Neural cell (in vitro differentiated cells): Measurements from ENCODE around the gene DOCK7. TPM values are rescaled to one million over a fixed set of nuclear protein-coding genes. Genes with fewer than 3 reads are reported as not detected.
"Not testable (repeated sequence)": the region's sequence is repeated elsewhere in the genome, so short reads cannot be mapped to it uniquely, and the experiment has no call there.

Experiments
- H2AFZ ChIP-seq: fragments of 200-600, 300-800 bp; sonication (generic), shearing (Covaris generic); 2 replicates; pipeline ENCODE4 v1.6.0; 2014; ENCODE audit warnings: low read depth, mild to moderate bottlenecking, antibody characterized with exemption, low read length, moderate library complexity
- H3F3A ChIP-seq: fragments of 200-600 bp; shearing (Covaris generic); 2 replicates; pipeline ENCODE4 v1.6.1; 2016; ENCODE audit warnings: mild to moderate bottlenecking, moderate library complexity, mixed read lengths, antibody characterized with exemption, low read length; ENCODE audit not compliant: insufficient read depth, poor library complexity, severe bottlenecking
- H3K27ac ChIP-seq: fragments of 200-600, 300-800 bp; sonication (generic), shearing (Covaris generic); 2 replicates; pipeline ENCODE4 v1.5.1; 2014; ENCODE audit warnings: mild to moderate bottlenecking, low read length, moderate library complexity
- H3K27me3 ChIP-seq: fragments of 300-800, 200-600 bp; sonication (generic), shearing (Covaris generic); 2 replicates; pipeline ENCODE4 v1.6.0; 2014; ENCODE audit warnings: mild to moderate bottlenecking, low read depth, low read length, moderate library complexity; ENCODE audit not compliant: insufficient read depth
- H3K36me3 ChIP-seq: fragments of 300-800, 200-600 bp; sonication (generic), shearing (Covaris generic); 2 replicates; pipeline ENCODE4 v1.5.1; 2014; ENCODE audit warnings: mild to moderate bottlenecking, antibody characterized with exemption, low read length, moderate library complexity; ENCODE audit not compliant: insufficient read depth
- H3K4me2 ChIP-seq: fragments of 300-800, 200-600 bp; sonication (generic), shearing (Covaris generic); 2 replicates; pipeline ENCODE4 v1.6.0; 2014; ENCODE audit warnings: mild to moderate bottlenecking, low read length
- H3K4me3 ChIP-seq: fragments of 300-800, 200-600 bp; sonication (generic), shearing (Covaris generic); 2 replicates; pipeline ENCODE4 v1.5.1; 2014; ENCODE audit warnings: mild to moderate bottlenecking, low read length, moderate library complexity
- H3K79me2 ChIP-seq: fragments of 200-600 bp; shearing (Covaris generic); replicated peaks from 2 replicates; pipeline ENCODE4 v1.6.0; 2014; ENCODE audit warnings: mild to moderate bottlenecking, low read length, moderate library complexity; ENCODE audit not compliant: insufficient read depth
- H3K9ac ChIP-seq: fragments of 300-800, 200-600 bp; sonication (generic), shearing (Covaris generic); 2 replicates; pipeline ENCODE4 v1.6.1; 2016; ENCODE audit warnings: mild to moderate bottlenecking, low read length, mixed read lengths
- H3K9me2 ChIP-seq: fragments of 200-600 bp; shearing (Covaris generic); 2 replicates; pipeline ENCODE4 v1.6.1; 2016; ENCODE audit warnings: mild to moderate bottlenecking, low read length, mixed read lengths; ENCODE audit not compliant: insufficient read depth
- H3K9me3 ChIP-seq: fragments of 200-600, 300-800 bp; sonication (generic), shearing (Covaris generic); 2 replicates; pipeline ENCODE4 v1.6.1; 2016; ENCODE audit warnings: mild to moderate bottlenecking, mixed run types, low read length, moderate library complexity, mixed read lengths
- H4K20me1 ChIP-seq: fragments of 200-600 bp; shearing (Covaris generic); 2 replicates; pipeline ENCODE4 v1.6.1; 2016; ENCODE audit warnings: mild to moderate bottlenecking, mixed run types; ENCODE audit not compliant: insufficient read depth
- EP300 ChIP-seq: fragments of 450-650 bp; conservative IDR thresholded peaks from 2 replicates; pipeline ENCODE4 v1.6.1; 2014; ENCODE audit warnings: antibody characterized with exemption, mild to moderate bottlenecking, moderate library complexity; ENCODE audit not compliant: poor library complexity, severe bottlenecking
- EZH2 ChIP-seq: fragments of 200-600, 300-800 bp; shearing (Covaris generic), sonication (generic); IDR thresholded peaks from 2 replicates; pipeline ENCODE4 v1.6.1; 2014; ENCODE audit warnings: antibody characterized with exemption, low read length, borderline replicate concordance, mild to moderate bottlenecking; ENCODE audit not compliant: insufficient read depth, poor library complexity, severe bottlenecking
- MXI1 ChIP-seq: fragments of 450-650 bp; conservative IDR thresholded peaks from 2 replicates; pipeline ENCODE4 v1.6.1; 2014; ENCODE audit warnings: antibody characterized with exemption, mild to moderate bottlenecking; ENCODE audit not compliant: poor library complexity, severe bottlenecking
- POLR2AphosphoS5 ChIP-seq: IDR thresholded peaks from 2 replicates; pipeline ENCODE4 v1.6.1; 2012
- RAD21 ChIP-seq: fragments of 450-650 bp; conservative IDR thresholded peaks from 2 replicates; pipeline ENCODE4 v1.6.1; 2014; ENCODE audit warnings: antibody characterized with exemption, mild to moderate bottlenecking, moderate library complexity
- SMC3 ChIP-seq: fragments of 450-650 bp; conservative IDR thresholded peaks from 2 replicates; pipeline ENCODE4 v1.6.1; 2014; ENCODE audit warnings: antibody characterized with exemption, mild to moderate bottlenecking, moderate library complexity; ENCODE audit not compliant: poor library complexity
- TAF1 ChIP-seq: IDR thresholded peaks from 2 replicates; pipeline ENCODE4 v1.6.1; 2012; ENCODE audit warnings: low read depth
- polyA plus RNA-seq: library from polyadenylated mRNA; depleted of rRNA; stranded (reverse); fragments of >200 nt; gene quantifications from 2 replicates; pipeline ENCODE4 v1.2.3, GENCODE V29; 2014
- TF ChIP-seq, protein P1 (sequence below): IDR thresholded peaks from 2 replicates; pipeline ENCODE4 v1.6.1; 2012; ENCODE audit warnings: borderline replicate concordance
- TF ChIP-seq, protein P2 (sequence below): fragments of 450-650 bp; IDR thresholded peaks from 2 replicates; pipeline ENCODE4 v1.5.1; 2014; ENCODE audit warnings: antibody characterized with exemption, mild to moderate bottlenecking, moderate library complexity; ENCODE audit not compliant: poor library complexity, severe bottlenecking

DOCK7 gene
- polyA plus RNA-seq, 1 donor from 2014 or later: 129 TPM

DNA sequence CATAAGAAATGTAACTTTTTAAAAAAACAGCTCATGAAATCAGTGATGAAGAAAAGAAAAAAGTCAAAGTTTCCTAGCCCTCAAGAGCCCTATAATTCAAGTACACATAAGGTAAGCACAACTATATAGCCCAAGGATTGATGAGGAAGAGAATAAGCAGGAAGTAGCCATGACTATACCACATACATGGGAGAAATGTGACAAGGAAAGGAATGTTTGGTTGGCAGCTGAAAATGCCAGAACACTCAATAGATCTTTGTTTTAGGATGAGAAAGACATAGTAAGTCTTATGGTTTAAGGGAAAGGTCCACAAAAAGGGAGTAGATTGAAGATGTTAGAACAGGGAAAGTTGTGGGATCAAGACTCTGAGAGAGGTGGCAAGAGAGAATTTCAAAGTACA lies 5.7 kb downstream of the DOCK7 start:
- Histone ChIP-seq H3K36me3 (peaks cover 6% of the 10 kb centered on the region), H3K79me2 (peaks cover 66% of the 10 kb centered on the region), H3K9me3 (no peaks in the 10 kb centered on the region), H3F3A (peaks cover 8% of the 10 kb centered on the region), H2AFZ (no peak overlapping the region), H3K4me2 (no peak overlapping the region), H3K9me2 (no peaks in the 10 kb centered on the region), H3K9ac (no peak overlapping the region), H4K20me1 (no peaks in the 10 kb centered on the region), H3K27ac (no peak overlapping the region), H3K27me3 (no peaks in the 10 kb centered on the region), H3K4me3 (no peak overlapping the region)
- TF ChIP-seq MXI1: no peak
- no peak for TF ChIP-seq EP300
- TF ChIP-seq, protein P1, sequence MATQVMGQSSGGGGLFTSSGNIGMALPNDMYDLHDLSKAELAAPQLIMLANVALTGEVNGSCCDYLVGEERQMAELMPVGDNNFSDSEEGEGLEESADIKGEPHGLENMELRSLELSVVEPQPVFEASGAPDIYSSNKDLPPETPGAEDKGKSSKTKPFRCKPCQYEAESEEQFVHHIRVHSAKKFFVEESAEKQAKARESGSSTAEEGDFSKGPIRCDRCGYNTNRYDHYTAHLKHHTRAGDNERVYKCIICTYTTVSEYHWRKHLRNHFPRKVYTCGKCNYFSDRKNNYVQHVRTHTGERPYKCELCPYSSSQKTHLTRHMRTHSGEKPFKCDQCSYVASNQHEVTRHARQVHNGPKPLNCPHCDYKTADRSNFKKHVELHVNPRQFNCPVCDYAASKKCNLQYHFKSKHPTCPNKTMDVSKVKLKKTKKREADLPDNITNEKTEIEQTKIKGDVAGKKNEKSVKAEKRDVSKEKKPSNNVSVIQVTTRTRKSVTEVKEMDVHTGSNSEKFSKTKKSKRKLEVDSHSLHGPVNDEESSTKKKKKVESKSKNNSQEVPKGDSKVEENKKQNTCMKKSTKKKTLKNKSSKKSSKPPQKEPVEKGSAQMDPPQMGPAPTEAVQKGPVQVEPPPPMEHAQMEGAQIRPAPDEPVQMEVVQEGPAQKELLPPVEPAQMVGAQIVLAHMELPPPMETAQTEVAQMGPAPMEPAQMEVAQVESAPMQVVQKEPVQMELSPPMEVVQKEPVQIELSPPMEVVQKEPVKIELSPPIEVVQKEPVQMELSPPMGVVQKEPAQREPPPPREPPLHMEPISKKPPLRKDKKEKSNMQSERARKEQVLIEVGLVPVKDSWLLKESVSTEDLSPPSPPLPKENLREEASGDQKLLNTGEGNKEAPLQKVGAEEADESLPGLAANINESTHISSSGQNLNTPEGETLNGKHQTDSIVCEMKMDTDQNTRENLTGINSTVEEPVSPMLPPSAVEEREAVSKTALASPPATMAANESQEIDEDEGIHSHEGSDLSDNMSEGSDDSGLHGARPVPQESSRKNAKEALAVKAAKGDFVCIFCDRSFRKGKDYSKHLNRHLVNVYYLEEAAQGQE: no peak
- TF ChIP-seq POLR2AphosphoS5: no peak
- no peak for TF ChIP-seq RAD21

DNA sequence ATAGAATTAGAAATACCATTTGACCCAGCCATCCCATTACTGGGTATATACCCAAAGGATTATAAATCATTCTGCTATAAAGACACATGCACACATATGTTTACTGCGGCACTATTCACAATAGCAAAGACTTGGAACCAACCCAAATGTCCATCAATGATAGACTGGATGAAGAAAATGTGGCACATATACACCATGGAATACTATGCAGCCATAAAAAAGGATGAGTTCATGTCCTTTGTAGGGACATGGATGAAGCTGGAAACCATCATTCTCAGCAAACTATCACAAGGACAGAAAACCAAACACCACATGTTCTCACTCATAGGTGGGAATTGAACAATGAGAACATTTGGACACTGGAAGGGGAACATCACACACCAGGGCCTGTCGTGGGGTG lies 7.2 kb downstream of the DOCK7 start:
- not testable (repeated sequence) for H4K20me1 ChIP-seq, H3K36me3 ChIP-seq, H3K27ac ChIP-seq, H3K4me2 ChIP-seq, H2AFZ ChIP-seq, H3K9me2 ChIP-seq, H3F3A ChIP-seq, H3K9ac ChIP-seq, H3K27me3 ChIP-seq, H3K9me3 ChIP-seq, H3K4me3 ChIP-seq
- H3K79me2 ChIP-seq: peaks cover 67% of the 10 kb centered on the region

DNA sequence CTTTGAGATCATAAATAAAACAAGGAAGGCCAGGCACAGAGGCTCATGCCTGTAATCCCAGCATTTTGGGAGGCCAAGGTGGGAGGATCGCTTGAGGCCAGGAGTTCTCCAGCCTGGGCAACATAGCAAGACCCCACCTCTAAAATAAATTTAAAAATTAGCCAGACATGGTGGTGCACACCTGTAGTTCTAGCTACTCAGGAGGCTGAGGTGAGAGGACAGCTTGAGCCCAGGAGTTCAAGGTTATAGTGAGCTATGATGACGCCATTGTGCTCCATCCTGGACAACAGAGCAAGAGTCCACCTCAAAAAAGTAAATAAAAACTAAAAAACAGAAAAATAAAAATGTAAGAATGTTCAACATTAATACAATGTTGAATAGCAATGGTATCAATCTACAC lies 10.4 kb downstream of the DOCK7 start:
- not testable (repeated sequence) for H3F3A ChIP-seq, H3K27me3 ChIP-seq, H3K9me2 ChIP-seq, H3K36me3 ChIP-seq, H3K4me3 ChIP-seq, H4K20me1 ChIP-seq, H3K4me2 ChIP-seq, H2AFZ ChIP-seq, H3K9me3 ChIP-seq, H3K9ac ChIP-seq, H3K27ac ChIP-seq
- peaks cover 68% of the 10 kb centered on the region for H3K79me2 ChIP-seq

DNA sequence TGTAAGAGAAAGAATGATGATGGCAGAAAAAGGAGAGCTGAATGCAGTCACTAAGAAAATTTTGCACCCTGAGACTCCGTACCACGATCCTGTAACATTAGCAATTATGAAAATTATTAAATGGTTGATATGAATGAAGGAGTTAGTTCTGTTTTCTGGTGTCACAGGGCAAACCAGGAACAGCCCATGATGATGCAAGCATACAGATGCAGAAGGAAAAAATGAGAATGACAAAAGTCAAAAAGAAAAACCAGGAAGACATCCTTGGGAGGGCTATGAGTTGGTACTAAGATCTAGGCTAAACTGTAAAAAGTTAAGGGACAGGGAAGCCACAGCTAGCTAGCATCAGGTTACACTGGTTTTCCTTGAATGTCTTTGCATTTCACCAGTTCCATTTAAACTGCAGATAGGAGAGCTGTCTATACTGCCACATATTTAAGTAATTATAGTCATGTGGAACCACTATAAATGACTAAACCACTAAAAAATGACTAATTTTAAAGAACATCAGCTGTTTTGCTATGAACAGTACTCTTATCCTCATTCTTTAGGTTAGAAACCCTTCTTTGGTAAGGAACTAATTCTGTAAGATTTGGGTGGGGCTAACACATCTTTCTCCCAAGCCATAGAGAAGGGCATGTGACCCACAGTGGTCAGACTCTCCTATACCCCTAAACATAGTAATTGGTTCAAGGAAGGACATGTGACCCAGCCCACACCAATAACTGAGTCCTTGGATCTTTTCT lies 11.4 kb downstream of the DOCK7 start:
- H3K4me3 ChIP-seq: no peak overlapping the region
- no peaks in the 10 kb centered on the region for H3K9me3 ChIP-seq
- H3F3A ChIP-seq: no peaks in the 10 kb centered on the region
- TF ChIP-seq SMC3 (no peak), TAF1 (no peak), EZH2 (no peak), RAD21 (no peak), EP300 (no peak), POLR2AphosphoS5 (no peak), MXI1 (no peak)
- TF ChIP-seq, protein P2, sequence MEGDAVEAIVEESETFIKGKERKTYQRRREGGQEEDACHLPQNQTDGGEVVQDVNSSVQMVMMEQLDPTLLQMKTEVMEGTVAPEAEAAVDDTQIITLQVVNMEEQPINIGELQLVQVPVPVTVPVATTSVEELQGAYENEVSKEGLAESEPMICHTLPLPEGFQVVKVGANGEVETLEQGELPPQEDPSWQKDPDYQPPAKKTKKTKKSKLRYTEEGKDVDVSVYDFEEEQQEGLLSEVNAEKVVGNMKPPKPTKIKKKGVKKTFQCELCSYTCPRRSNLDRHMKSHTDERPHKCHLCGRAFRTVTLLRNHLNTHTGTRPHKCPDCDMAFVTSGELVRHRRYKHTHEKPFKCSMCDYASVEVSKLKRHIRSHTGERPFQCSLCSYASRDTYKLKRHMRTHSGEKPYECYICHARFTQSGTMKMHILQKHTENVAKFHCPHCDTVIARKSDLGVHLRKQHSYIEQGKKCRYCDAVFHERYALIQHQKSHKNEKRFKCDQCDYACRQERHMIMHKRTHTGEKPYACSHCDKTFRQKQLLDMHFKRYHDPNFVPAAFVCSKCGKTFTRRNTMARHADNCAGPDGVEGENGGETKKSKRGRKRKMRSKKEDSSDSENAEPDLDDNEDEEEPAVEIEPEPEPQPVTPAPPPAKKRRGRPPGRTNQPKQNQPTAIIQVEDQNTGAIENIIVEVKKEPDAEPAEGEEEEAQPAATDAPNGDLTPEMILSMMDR: no peak
- TF ChIP-seq, protein P1: no peak
- H3K36me3 ChIP-seq: peaks cover 3% of the 10 kb centered on the region
- no peaks in the 10 kb centered on the region for H4K20me1 ChIP-seq
- H3K27me3 ChIP-seq: no peaks in the 10 kb centered on the region
- no peak overlapping the region for H2AFZ ChIP-seq
- peaks cover 72% of the 10 kb centered on the region for H3K79me2 ChIP-seq
- H3K4me2 ChIP-seq: no peak overlapping the region
- H3K9me2 ChIP-seq: no peaks in the 10 kb centered on the region
- no peak overlapping the region for H3K9ac ChIP-seq
- H3K27ac ChIP-seq: no peak overlapping the region
